Small intestine (tissue), 7 donors: ENCODE measurements around the gene FANCI. TPM values are rescaled to one million over a fixed set of nuclear protein-coding genes. Genes with fewer than 3 reads are reported as not detected.

Experiments used
- DNase-seq, 2 donors: peaks; one replicate each; pipeline versions ENCODE4 v3.0.0 to v3.0.0-alpha.2; 2013
- FAIRE-seq: peaks from 2 replicates; lab custom pipeline; 2012; peaks lifted over from hg19 to GRCh38; lab: Jason Lieb, UNC
- H3K27ac ChIP-seq, 3 donors: one replicate each; pipeline ENCODE4 v1.5.1; 2013; ENCODE audit warnings: low read length in 2 of 3, mild to moderate bottlenecking in 2 of 3, control low read depth in 1 of 3, inconsistent platforms in 1 of 3, low read depth in 1 of 3, moderate library complexity in 1 of 3
- H3K27me3 ChIP-seq, 3 donors: one replicate each; pipeline ENCODE4 v1.6.1; 2013; ENCODE audit warnings: low read length in 3 of 3, inconsistent platforms in 1 of 3; ENCODE audit not compliant: control insufficient read depth in 3 of 3, insufficient read depth in 3 of 3
- H3K36me3 ChIP-seq, 3 donors: one replicate each; pipeline ENCODE4 v1.6.1; 2013; ENCODE audit warnings: low read length in 3 of 3, inconsistent platforms in 1 of 3, low read depth in 1 of 3, mild to moderate bottlenecking in 1 of 3, moderate library complexity in 1 of 3; ENCODE audit not compliant: control insufficient read depth in 3 of 3, insufficient read depth in 2 of 3
- H3K4me1 ChIP-seq, 3 donors: one replicate each; pipeline ENCODE4 v1.6.1; 2013; ENCODE audit warnings: low read length in 2 of 3, inconsistent platforms in 1 of 3, low read depth in 1 of 3, mild to moderate bottlenecking in 1 of 3, moderate library complexity in 1 of 3; ENCODE audit not compliant: control insufficient read depth in 3 of 3, insufficient read depth in 2 of 3
- H3K4me3 ChIP-seq, 3 donors: one replicate each; pipeline ENCODE4 v1.5.1; 2013; ENCODE audit warnings: low read length in 3 of 3, control low read depth in 1 of 3, inconsistent platforms in 1 of 3, low read depth in 1 of 3, mild to moderate bottlenecking in 1 of 3, moderate library complexity in 1 of 3
- H3K9me3 ChIP-seq, 2 donors: one replicate each; pipeline ENCODE4 v1.6.1; 2013; ENCODE audit warnings: low read depth in 1 of 2, low read length in 1 of 2; ENCODE audit not compliant: control insufficient read depth in 2 of 2, insufficient read depth in 1 of 2
- WGBS, 3 donors: extraction: QIAGEN DNeasy Blood & Tissue Kit; methylation state at CpG; one replicate each; pipeline ENCODE4 v1.1.7; 2013; 5-methylcytosine and 5-hydroxymethylcytosine counted together
- polyA plus RNA-seq, 4 donors: library from polyadenylated mRNA; stranded (reverse) in 3 of 4; unstranded in 1 of 4; fragments of 200-250 nt in 3 of 4; fragments of 120-200 nt in 1 of 4; gene quantifications; one replicate each; pipeline versions ENCODE4 v1.2.1 to v1.2.3, GENCODE V29; 2013
- donor health status: healthy with polysubstance abuse.
- donor health status: control.
- donor health status: control.
- donor health status: Bipolar disorder and iron deficiency.
- donor health status: healthy.

Gene FANCI
- polyA plus RNA-seq, 4 donors: 1.6 to 21.6 (median 7.9) TPM

- no peaks in the 10 kb centered on the region for H3K9me3 ChIP-seq
- H3K4me1 ChIP-seq: peaks cover 15 to 21% (median 16%) of the 10 kb centered on the region in 3 donors
- peak overlapping the region in 2 of 3 donors; percentile 82 to 89 for H3K4me3 ChIP-seq
- H3K27me3 ChIP-seq: no peaks in the 10 kb centered on the region
- H3K27ac ChIP-seq: no peak overlapping the region
- DNase-seq (no peak), FAIRE-seq (no peak)
- peaks cover 8 to 42% (median 16%) of the 10 kb centered on the region in 3 donors for H3K36me3 ChIP-seq
- WGBS, 3 donors: 90 to 91% (median 90%) methylated on average over 49 to 57 of the region's 57 CpGs
Observed at GRCh38 chr15:89333011-89333860, 89.5 kb downstream of the FANCI start.

- Histone ChIP-seq H3K4me1 (peaks cover 15 to 21% (median 16%) of the 10 kb centered on the region in 3 donors), H3K36me3 (peaks cover under 1 to 34% (median 13%) of the 10 kb centered on the region in 3 donors), H3K27ac (peak overlapping the region; percentile 86 to 93 (median 91)), H3K27me3 (no peaks in the 10 kb centered on the region), H3K9me3 (no peaks in the 10 kb centered on the region), H3K4me3 (peak overlapping the region; percentile 82 to 89 (median 85))
- DNase-seq (no peak), FAIRE-seq (no peak)
- 0 to 1% (median 1%) methylated on average over 31 to 43 of the region's 43 CpGs for WGBS, 3 donors
Observed at GRCh38 chr15:89333959-89334509, 90.3 kb downstream of the FANCI start.

- Histone ChIP-seq H3K27me3 (no peaks in the 10 kb centered on the region), H3K27ac (peak within 1 kb of the TSS; percentile 86 to 93 (median 91)), H3K4me1 (peaks cover 15 to 21% (median 16%) of the 10 kb centered on the region in 3 donors), H3K4me3 (peak within 1 kb of the TSS; percentile 82 to 89 (median 85)), H3K9me3 (no peaks in the 10 kb centered on the region), H3K36me3 (peaks cover 0 to 29% (median 13%) of the 10 kb centered on the region in 3 donors)
- WGBS, 3 donors: 0 to 1% (median 0%) methylated on average over 66 to 85 of the region's 85 CpGs
- FAIRE-seq (no peak), DNase-seq (peak; percentile 99)
Observed at GRCh38 chr15:89334510-89335297, 90.9 kb downstream of the FANCI start, which contains the start of gene POLG. Gene POLG, minus strand, starts transcription at chr15:89334824. Its CDS starts 1,070 bp downstream, at chr15:89333754.

- 6 to 10% (median 7%) methylated on average over 40 of the region's 40 CpGs for WGBS, 3 donors
- Histone ChIP-seq H3K9me3 (no peaks in the 10 kb centered on the region), H3K4me1 (peaks cover 14 to 15% (median 15%) of the 10 kb centered on the region in 3 donors), H3K27ac (peak overlapping the region in 2 of 3 donors; percentile 45 to 66), H3K4me3 (peak overlapping the region; percentile 28 to 54 (median 36)), H3K27me3 (peaks cover 0 to 5% (median 0%) of the 10 kb centered on the region in 3 donors), H3K36me3 (peaks cover 0 to 21% (median 10%) of the 10 kb centered on the region in 3 donors)
- FAIRE-seq: no peak
- DNase-seq: no peak
Observed at GRCh38 chr15:89335298-89336041, 91.7 kb downstream of the FANCI start.

GRCh38 chr15:89338036-89338435, 94.3 kb downstream of the FANCI start:
- Histone ChIP-seq H3K4me1 (peaks cover under 1 to 7% (median 4%) of the 10 kb centered on the region in 3 donors), H3K9me3 (no peaks in the 10 kb centered on the region), H3K27me3 (peaks cover 0 to 5% (median 0%) of the 10 kb centered on the region in 3 donors), H3K36me3 (peaks cover 0 to 7% (median 3%) of the 10 kb centered on the region in 3 donors), H3K27ac (no peak overlapping the region), H3K4me3 (no peak overlapping the region)
- no peak for FAIRE-seq
- no peak for DNase-seq
- WGBS, 3 donors: 69 to 82% (median 74%) methylated on average over 6 of the region's 6 CpGs

- H3K36me3 ChIP-seq: no peaks in the 10 kb centered on the region
- no peak overlapping the region for H3K27ac ChIP-seq
- peaks cover 0 to 5% (median 0%) of the 10 kb centered on the region in 3 donors for H3K27me3 ChIP-seq
- 65 to 80% (median 78%) methylated on average over 7 of the region's 7 CpGs for WGBS, 3 donors
- DNase-seq (no peak), FAIRE-seq (no peak)
- no peaks in the 10 kb centered on the region for H3K9me3 ChIP-seq
- H3K4me3 ChIP-seq: no peak overlapping the region
- H3K4me1 ChIP-seq: no peaks in the 10 kb centered on the region
Observed at GRCh38 chr15:89340573-89340972, 96.8 kb downstream of the FANCI start.

GRCh38 chr15:89341316-89342005, 97.7 kb downstream of the FANCI start:
- H3K4me1 ChIP-seq: no peaks in the 10 kb centered on the region
- no peaks in the 10 kb centered on the region for H3K36me3 ChIP-seq
- 64 to 81% (median 65%) methylated on average over 8 of the region's 8 CpGs for WGBS, 3 donors
- H3K27me3 ChIP-seq: peaks cover 0 to 9% (median 0%) of the 10 kb centered on the region in 3 donors
- H3K4me3 ChIP-seq: no peak overlapping the region
- DNase-seq (no peak), FAIRE-seq (no peak)
- H3K9me3 ChIP-seq: no peaks in the 10 kb centered on the region
- no peak overlapping the region for H3K27ac ChIP-seq
